H4 (cell line): ENCODE results near the gene GPATCH8. TPM values are rescaled to one million over a fixed set of nuclear protein-coding genes. Genes with fewer than 3 reads are reported as not detected.
"Not testable (repeated sequence)": the region's sequence is repeated elsewhere in the genome, so short reads cannot be mapped to it uniquely, and the experiment has no call there.

ENCODE experiments used
- DNase-seq: peaks from one replicate; pipeline ENCODE4 v3.0.0-alpha.2; 2015; ENCODE audit warnings: low spot score
- total RNA-seq: library from RNA; depleted of rRNA; stranded (reverse); fragments of >200 nt; shearing (Covaris generic); gene quantifications from 2 replicates; pipeline ENCODE4 v1.2.3, GENCODE V29; 2014

GPATCH8 gene
- total RNA-seq, 1 experiment from 2014 or later: 15.0 TPM

DNA sequence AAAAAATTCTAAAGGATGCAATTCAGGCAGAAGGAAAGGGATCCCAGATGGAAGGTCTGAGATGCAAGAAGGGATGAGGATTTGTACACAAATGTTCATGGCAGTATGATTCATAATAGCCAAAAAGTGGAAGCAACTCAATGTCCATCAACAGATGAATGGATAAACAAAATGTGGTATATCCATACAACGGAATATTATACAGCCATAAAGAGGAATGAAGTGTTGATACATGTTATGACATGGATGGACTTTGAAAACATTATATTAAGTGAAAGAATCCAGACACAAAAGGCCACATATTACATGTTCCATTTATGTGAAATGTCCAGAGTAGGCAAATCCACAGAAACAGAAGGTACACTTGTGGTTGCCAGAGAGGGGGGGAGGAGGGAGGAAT lies 23.9 kb upstream of the GPATCH8 start:
- DNase-seq: no peak

GRCh38 chr17:44523672-44523972 lies 20.4 kb upstream of the GPATCH8 start:
- no peak for DNase-seq

- peak; percentile 45 for DNase-seq
Observed at GRCh38 chr17:44522883-44523671, 19.9 kb upstream of the GPATCH8 start.

GRCh38 chr17:44518032-44518431 lies 14.8 kb upstream of the GPATCH8 start:
- no peak for DNase-seq

DNA sequence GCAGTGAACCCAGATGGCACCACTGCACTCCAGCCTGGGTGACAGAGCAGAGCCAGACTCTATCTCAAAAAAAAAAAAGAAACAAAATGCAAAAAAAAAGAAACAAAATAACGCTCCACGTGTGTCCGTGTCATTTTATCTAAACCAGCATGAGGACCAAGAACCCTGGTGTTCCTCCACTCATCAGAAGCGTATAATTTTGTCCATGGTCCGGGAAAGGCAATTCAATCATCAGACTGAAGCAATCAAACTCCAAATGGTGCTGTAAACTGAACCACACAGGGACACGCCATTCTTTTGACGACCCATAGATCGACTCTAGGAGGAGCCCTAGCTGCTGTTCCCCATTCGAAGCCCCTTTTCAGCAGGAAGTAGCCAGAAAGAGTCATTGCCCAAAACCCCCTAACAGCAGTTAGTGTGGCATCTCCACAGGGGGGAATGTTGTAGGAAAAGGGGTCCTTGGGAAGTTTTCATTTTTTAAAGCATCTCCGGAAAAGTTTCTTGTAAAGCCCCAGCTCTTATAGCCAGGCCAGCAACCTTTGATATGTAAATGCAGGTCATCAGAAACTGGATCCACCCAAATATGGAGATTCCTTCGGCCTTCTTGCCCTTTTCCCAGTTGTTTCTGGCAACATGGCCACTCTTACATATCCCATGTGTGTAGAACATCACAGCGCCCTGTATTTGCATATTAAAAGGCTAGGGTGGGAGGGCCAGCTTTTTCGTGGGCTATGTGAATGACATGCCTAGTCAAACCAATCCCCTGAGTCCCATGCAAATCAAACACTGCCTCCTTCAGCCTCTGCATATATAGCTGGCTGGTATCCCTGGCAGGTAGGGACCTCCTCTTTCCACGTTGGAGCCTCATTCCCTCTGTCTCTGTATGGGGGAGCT lies 8.3 kb upstream of the GPATCH8 start:
- DNase-seq: not testable (repeated sequence)

GRCh38 chr17:44506939-44507604 lies 3.9 kb upstream of the GPATCH8 start:
- not testable (repeated sequence) for DNase-seq

GRCh38 chr17:44502598-44503146 lies 534 bp downstream of the GPATCH8 start:
- no peak for DNase-seq

GRCh38 chr17:44501866-44502375 lies 1.3 kb downstream of the GPATCH8 start:
- DNase-seq: no peak

- no peak for DNase-seq
Observed at GRCh38 chr17:44499722-44500121, 3.5 kb downstream of the GPATCH8 start.

- DNase-seq: no peak
Observed at GRCh38 chr17:44496815-44497214, 6.4 kb downstream of the GPATCH8 start.

DNA sequence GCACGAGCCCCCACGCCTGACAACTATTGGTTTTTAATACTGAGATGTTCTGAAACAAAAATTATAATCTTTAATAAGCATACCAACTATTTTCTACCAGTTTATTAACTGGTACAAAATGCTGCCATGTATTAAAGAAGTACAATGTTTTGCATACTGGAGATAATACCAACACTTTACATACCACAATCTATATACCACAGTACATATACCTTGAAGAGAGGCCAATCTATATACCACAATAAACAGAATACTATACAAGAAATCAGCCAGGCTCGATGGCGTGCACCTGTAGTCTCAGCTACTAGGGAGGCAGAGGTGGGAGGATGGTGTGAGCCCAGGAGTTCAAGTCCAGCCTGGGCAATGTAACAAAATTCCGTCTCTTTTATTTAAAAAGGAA lies 9.9 kb downstream of the GPATCH8 start:
- no peak for DNase-seq

DNA sequence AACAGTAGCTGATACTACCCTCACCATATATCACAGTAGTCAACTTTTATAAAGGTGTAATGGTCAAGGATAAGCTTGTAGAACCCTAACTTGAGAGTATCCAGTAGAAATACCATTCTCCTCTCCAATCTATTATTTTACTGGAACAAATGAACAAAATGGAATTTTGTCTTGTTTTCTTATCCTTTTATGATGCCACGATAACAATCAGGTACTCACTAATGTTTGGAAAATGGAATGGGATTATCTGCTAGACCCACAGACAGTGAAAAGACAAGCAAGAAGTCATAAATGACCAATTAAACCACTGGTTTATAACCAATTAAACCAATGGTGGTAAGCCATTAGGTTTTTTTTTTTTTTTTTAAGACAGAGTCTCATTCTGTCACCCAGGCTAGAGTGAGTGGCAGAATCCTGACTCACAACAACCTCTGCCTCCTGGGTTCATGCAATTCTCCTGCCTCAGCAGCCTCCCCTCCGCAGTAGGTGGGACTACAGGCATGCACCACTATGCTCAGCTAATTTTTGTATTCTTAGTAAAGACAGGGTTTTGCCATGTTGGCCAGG lies 10.4 kb downstream of the GPATCH8 start:
- no peak for DNase-seq

GRCh38 chr17:44489581-44489980 lies 13.6 kb downstream of the GPATCH8 start:
- DNase-seq: no peak

DNA sequence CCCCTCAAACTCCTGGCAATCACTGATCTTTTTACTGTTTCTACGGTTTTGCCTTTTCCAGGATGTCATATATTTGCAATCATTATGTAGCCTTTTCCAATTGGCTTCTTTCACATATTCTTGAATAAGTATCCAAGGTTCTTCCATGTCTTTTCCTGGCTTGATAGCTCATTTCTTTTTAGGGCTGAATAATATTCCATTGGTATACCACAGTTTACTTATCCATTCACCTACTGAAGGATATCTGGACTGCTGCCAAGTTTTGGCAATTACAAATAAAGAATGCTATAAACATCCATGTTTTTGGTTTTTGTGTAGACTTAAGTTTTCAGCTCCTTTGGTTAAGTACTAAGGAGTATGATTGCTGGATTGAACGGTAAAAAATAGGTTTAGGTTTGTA lies 16.0 kb downstream of the GPATCH8 start:
- DNase-seq: no peak

- no peak for DNase-seq
Observed at GRCh38 chr17:44473367-44473766, 29.8 kb downstream of the GPATCH8 start.

GRCh38 chr17:44469676-44470075 lies 33.5 kb downstream of the GPATCH8 start:
- no peak for DNase-seq

- DNase-seq: no peak
Observed at GRCh38 chr17:44467108-44467507, 36.1 kb downstream of the GPATCH8 start.

- no peak for DNase-seq
Observed at GRCh38 chr17:44466339-44466738, 36.9 kb downstream of the GPATCH8 start.

DNA sequence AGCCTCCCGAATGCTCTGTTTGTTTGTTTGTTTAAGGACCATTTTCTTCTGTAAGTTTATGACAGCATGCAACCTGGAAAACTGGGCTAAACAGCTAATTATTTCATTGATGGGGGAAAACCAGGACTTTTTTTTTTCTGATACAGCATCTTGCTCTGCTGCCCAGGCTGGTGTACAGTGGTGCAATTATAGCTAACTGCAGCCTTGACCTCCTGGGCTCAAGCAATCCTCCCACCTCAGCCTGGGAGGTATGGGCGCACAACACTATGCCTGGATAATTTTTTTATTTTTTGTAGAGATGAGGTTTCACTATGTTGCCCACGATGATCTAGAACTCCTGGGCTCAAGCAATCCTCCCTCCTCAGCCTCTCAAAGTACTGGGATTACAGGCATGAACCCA lies 37.3 kb downstream of the GPATCH8 start:
- no peak for DNase-seq

DNA sequence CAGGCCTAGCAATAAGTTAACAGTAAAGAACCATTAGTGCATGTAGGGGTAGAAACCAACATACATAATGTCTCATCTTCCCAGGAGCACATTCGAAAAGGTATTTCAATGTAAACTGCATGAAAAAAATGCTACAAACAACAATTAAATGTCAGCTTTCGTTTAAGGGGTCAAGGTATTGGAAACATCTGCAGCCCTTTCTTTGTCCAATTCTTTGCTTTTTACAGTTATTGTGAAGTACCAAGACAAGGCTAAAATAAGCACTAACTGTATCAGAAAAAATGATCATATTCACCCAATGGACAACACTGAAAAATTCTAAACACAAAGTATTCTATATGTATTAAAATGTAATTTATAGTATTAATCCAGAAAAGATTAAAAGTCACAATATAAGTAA lies 37.9 kb downstream of the GPATCH8 start:
- DNase-seq: no peak

DNA sequence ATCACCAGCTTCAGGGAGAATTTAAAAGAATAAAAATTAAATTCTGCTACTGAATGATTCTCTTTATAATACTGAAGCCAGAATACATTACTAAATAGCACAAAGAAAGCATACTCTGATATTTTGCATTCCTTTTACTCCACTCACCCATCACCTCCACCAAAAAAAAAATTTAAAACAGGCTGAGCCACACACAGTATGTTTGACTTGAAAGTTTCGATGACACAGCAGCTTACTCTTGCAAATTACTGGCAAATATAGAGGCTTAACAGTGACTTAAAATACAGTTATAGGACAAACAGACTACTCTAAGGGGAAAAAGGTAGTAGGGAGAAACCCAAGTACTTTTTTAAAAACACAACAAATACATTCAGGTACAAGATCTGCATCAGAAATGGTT lies 39.2 kb downstream of the GPATCH8 start:
- DNase-seq: no peak

- DNase-seq: no peak
Observed at GRCh38 chr17:44451832-44452231, 51.4 kb downstream of the GPATCH8 start.
